ENCODE data around the gene NADK. TPM values are rescaled to one million over a fixed set of nuclear protein-coding genes. Genes with fewer than 3 reads are reported as not detected.

NADK gene, protein sequence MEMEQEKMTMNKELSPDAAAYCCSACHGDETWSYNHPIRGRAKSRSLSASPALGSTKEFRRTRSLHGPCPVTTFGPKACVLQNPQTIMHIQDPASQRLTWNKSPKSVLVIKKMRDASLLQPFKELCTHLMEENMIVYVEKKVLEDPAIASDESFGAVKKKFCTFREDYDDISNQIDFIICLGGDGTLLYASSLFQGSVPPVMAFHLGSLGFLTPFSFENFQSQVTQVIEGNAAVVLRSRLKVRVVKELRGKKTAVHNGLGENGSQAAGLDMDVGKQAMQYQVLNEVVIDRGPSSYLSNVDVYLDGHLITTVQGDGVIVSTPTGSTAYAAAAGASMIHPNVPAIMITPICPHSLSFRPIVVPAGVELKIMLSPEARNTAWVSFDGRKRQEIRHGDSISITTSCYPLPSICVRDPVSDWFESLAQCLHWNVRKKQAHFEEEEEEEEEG
- total RNA-seq (2014; rRNA removed; shearing (Covaris generic)), result 27.4 and 36.7 TPM in 2 replicates

DNA sequence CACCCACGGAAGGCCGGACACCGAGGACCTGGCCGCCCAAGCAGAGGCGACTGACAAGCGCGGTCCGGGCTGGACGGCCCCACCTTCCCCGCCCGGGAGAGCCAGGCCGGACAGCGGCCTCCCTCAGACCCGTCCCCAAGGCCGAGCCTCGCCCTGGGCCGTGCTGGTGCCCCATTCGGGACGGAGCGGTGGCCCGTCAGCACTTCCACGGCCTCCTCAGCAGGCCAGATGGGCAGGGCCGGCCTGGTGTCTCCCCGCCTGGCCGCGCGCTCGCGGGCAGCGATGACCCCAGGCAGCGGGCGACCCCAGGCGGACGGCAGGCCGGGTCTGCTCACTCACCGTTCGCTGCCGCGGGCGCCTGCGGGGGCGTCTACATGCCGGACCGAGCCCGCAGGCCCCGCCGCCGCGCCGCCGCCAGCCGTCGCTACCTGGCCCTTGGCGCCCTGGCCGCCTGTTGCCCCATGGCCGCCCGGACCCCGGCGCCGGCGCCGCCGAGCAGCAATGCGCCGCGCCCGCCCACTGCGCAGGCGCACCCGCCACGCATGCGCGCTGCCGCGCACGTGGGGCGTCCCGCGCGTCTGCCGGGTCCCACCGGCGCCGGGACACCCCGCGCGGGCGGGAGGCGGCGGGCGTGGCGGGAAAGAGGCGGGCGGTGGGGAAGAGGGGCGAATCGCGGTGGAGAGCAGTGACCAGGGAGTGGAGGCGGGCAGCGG, at the start of gene NADK:
TSS of gene NADK (minus strand) at position 521 of the 713 bp plus-strand sequence. CDS start 13,064 bp downstream, outside the sequence.
- DNase-seq (ENCODE audit: low spot score), result no peak

DNA sequence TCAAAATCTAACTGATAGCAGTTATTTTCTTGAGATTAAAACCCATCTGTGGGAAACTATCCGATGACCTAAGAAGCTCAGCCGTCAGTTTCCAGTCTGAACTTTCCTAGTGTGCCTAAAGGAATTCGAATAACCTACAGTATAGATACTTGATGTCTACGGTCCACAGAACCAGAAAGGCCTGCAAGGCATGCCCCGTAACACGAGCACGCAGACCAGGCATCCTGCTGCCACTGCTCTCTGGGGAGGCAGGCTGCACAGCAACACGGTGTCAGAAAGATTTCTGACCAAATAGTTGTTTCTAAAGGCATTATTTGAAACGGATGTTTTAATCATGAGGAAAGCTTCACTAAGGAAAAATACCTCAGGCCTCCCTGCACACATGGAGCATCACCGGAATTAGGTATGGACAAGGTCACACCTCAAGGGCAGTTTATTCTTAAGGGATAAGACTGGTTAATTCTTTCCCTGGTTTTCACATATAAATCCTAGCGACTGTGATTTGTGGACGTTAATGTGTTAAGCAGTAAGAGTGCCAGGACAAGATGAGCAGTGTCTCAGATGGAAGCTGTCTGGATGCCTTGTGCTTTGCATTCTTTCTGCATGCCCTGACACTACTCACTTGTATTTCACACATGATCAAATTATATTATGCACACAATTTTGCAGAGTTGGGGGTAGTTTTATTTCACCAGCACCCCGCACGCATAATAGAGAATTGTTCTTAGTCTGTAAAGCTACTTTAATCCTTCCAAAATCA, 49.0 kb upstream of the NADK start:
- no peak for DNase-seq (ENCODE audit: low spot score)

DNA sequence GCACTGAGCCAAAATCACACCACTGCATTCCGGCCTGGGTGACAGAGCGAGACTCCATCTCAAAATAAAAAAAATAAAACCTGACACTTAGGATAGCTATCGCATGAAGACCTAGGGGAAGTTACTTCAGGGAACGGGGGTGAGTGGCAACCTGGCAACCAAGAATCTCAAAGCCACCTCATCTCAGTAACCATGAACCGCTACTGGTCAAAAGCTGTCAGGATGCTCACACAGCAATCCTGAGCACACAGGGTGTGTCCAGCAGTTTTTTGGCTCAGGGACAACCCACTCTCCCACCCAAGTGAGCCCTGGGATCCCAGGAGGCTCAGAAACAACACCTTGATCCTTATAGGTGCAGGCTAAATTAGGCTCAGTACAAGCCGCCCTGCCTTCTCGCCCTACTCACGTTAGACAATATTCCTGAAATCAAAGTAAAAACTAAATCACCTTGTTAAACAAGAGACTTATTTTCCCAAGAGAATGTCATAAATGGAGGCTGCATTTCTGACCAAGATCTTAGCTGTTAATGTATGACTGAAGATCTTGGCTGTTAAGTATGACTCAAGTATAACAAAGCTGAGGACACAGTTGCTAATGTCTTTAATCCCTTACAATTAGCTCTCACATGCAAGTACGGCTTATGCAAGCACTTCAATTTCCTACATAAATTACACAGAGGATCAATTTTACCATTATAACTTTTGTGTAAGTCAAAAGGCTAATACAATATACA, 48.3 kb upstream of the NADK start:
- no peak for DNase-seq (ENCODE audit: low spot score)

DNA sequence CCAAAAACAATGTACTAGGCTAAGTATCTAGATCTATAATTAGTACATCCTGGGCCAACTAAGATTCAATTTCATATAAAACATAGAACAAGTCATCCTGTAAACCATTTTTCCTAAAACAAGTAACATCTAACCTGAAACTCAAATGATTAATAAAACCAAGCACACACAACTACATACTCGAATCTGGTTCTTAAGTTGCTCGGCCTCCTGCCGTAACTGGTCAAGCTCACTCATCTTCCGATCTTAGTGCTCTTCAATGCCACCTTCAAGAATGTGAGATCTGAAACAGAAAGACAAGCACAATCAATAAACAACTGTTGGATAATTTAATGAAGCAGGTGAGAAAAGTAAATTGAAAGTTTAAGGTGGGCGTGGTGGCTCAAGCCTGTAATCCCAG, 46.9 kb upstream of the NADK start:
- DNase-seq (ENCODE audit: low spot score), result no peak

DNA sequence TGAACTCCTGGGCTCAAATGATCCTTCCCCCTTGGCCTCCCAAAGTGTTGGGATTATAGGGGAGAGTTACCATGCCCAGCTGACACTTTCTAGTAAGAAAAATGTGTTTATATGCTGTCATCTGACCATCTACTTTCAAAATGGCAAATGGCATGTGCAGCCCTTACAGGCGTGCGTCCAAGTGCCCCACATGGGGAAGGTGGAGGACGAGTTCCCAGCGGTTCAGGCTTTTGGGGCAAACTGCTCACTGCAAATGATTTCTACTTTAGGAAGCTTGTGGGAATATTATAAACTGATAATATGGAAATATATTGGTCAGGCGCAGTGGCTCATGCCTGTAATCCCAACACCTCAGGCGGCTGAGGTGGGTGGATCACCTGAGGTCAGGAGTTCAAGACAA, 41.5 kb upstream of the NADK start:
- DNase-seq (ENCODE audit: low spot score), result no peak

DNA sequence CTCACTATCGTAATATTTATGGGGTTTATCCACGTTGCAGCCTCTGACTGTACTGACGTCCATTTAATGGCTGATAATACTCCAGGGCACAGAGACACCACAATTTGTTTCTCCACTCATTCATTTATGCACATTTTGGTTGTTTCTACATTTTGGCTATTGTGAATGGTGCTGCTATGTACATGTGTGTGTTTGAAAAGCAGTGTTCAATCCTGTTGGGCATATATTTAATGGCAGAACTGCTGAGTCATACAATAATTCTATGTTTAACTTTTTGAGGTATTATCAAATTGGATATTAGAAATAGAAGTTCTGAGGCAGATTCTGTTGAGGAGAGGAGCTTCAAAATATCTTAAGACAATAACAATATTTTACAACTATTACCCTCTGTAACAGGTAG, 39.0 kb upstream of the NADK start:
- no peak for DNase-seq (ENCODE audit: low spot score)

DNA sequence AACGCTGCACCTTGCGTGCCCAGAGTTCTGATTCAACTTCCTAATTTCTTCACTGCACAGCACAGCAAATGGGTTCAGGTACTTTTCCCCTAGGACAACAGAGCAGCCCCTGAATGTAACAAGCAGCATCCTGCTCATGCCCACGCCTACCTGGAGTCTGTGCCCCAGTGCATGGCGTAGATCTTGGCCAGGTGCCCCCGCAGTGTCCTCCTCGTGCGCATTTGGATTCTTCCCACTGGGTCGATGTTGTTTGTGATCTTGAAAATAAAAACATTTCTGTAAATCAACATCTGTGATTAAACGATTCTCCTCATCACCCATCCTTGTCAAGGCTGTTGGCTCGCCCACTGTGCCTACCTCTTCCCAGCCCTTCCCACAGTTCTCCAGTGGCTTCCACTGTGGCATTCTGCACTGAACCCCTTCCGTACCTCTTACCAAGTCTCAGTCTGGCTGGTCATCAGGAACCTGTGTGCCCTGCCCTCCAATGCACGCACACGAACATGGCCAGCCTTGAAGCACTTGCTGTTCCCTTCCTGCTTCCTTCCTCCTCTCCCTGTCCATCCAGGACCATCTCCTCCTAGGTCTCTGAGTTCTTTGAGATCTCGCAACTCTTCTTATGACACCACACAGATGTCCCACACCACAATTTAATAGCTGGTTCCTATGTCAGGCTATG, 37.5 kb upstream of the NADK start:
- DNase-seq (ENCODE audit: low spot score), result no peak

DNA sequence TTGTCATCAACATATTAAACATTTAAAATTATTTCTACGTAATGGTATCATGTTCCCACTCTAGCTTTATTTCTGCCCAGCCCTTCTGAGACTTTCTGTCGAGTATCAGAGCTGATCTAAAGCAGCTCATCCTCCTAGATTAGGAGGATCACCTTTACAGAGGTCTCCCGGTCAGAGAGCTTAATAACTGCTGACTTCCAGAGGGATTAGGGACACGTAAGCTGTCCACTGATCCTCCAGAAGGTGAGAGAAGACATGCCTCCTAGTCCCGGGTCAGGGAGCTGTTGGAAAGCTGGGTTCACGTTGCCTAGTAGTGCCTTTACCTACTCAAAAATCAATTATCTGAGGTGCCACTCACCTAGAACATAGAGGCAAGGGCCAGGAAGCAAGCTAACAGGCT, 31.2 kb upstream of the NADK start:
- no peak for DNase-seq (ENCODE audit: low spot score)

DNA sequence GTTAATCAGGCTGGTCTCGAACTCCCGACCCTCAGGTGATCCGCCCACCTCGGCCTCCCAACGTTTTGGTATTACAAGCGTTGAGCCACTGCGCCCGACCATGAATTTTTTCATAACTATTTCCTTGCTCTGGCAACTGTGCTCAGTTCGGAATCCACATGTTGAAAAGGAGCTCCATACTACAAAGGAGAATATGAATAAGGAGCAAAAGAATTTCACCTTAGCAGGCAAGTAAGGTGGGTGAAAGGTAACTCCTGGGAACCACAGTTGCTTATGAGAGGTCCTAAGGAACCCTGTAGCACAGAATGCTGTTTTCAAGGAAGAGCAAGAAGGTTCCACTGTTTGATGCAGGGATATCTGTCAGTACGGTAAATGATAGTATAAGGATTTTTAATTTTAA, 29.9 kb upstream of the NADK start:
- DNase-seq (ENCODE audit: low spot score), result no peak

DNA sequence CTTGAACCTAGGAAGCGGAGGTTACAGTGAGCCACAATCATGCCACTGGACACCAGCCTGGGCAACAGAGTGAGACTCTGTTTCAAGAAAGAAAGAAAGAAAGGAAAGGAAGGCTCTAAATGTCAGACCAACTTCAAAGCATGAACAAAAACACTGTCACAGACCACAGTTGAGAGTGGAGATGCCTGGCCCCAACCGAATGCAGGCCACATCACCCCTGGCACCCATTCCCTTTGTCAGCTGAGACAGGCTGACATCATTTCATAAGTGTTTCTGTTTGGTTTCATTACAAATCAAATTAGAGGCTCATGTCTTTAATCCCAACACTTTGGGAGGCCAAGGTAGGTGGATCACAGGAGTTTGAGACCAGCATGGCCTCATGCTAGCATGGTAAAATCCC, 28.6 kb upstream of the NADK start:
- no peak for DNase-seq (ENCODE audit: low spot score)

DNA sequence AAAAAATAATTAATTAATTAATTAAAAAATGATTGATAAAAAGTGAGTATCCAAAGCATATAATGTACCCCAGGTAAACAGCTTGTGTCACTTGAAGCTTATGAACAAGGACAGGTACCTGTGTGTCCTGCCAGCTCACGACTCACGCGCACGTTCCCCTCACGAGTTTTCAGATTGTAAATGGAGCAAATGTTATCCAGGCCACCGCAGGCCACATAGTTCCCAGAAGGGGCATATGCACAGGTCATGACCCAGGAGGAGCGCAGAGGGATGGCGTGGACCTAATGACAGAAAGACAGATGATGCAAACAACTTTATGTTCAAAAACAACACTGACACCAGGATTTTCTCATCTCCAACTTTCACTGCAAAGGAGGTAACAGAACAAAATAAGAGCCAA, 26.0 kb upstream of the NADK start:
- DNase-seq (ENCODE audit: low spot score), result no peak

DNA sequence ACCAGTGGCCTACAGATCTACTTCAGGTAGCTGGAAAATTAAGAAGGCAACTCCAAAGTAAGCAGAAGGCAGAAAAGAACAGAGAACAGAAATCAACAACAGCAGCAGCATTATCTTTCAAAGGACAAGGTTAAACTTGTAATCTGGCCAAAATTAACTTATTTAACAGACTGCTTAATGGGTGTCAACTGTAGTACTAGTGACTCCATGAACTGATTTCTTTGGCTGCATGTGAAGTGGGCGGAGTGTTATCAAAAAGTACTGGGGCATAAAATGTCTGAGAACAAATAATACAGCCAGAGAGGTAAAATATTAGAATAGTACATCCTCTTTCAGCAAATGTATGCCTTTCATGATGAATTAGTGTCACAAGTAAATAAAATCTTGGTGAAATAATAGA, 24.6 kb upstream of the NADK start:
- no peak for DNase-seq (ENCODE audit: low spot score)

DNA sequence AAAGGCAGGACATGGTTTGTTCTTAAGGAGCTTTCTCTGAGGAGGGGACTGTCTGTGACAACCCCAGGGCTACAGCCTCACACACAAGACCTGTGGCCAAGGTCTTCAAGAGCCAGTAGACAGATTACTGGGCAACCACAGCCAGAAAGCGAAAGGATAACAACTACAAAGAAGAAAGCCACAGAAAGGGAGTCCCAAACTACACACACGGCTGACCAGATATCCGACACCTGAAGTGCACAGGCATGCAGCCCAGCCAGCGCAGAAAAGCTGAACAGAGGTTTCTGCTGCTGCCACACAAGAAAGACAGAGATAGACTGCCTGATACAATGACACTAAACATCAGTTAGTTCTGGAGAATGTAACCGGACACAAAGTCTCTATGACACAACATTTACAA, 21.4 kb upstream of the NADK start:
- no peak for DNase-seq (ENCODE audit: low spot score)

DNA sequence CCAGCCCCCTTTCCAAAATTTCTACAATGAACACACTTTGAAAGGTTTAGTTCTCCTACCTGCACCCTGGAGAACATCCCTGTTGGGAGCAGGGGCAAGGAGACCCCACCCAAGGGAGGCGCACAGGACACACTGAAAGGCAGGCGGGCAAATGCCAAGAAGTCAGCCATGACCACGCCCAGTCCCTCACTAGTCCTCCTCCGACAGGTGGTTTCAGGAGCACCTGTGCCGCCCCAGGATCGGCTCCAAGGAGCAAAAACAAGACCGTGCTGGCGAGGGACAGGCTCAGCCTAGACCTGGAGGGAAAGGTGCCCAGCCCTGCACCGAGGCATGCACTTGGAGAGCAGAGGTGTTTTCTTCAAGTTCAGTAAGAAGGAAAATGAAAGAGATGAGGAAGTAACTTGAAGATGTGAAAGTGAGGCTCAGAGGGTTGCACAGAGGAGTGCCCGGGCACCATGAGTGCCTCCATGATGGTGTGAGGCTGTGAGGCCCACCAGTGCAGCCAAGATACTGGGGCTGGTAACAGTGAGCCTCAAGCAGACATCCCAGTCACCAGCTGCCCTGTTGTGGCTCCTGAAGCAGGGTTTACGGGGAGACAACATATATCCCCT, 19.6 kb upstream of the NADK start:
- no peak for DNase-seq (ENCODE audit: low spot score)

DNA sequence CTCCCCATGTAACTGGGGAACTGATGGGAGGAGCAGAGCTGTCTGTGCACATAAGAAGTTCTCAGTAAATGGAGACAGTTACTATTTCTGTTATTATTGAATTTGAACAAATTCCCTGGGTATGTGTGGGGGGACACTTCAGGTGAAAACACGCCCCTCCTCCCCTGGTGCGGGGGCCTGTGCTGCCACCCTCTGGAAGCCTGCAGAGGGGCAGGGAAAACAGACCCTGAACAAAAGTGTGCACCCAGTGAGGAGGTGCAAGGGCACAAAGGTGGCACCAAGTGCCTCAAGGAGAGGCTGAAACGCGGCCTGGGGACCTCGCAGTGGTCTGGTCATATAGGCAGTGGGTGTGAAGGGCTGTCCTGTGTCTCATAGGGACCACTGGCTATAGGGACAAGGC, 18.2 kb upstream of the NADK start:
- DNase-seq (ENCODE audit: low spot score), result no peak

DNA sequence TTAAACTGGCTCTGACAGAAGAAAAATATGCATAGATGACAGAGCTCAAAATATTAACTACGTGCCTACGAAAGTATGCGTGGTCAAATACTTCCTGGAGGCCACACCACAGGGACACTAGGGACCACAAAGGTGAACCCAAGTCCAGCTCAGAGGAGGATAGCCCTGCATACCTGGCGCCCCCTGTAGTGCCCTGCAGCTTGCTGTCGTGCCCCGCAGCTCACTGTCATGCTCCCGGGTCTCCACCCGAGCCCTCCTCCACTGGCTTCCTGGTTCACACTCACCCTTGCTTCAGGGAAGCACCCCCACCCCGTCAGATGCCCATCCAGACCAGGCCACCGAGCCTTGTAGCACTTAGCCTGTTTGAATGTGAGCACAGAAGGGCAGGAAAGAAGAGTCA, 16.7 kb upstream of the NADK start:
- no peak for DNase-seq (ENCODE audit: low spot score)

DNA sequence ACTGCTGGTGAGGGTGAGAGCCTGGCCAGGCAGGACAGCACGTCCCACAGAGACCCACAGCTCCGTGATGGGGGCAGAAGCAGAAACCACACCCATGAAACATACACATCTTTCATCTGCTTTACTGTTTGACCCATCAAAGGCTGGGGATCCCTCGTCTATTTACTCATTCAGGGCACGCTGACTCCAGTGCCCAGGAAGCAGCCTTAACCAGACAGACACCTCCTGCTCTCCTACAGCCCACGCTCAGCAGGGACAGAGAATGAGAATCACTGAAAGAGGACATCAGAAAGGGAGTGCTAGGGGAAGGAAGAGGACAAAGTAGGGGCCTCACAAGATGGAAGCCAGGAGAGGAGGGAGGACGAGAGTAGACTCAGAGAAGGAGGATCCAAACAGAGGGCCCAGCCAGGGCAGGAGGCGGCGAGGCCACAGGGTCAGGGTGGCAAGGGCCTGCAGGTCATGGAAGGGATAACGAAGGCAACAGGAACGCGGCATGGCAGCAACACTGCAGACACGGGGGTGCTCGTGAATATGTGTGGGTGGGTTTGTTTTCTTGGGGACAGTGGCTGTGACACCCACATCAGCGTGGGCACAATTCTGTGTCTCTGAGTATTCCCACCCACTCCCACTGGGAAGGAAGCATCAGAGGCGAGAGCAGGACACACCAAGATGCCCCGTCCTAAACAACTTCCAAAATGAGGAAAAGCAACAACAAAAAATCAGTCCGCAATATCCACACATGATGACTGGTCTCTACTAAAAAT, 15.4 kb upstream of the NADK start:
- DNase-seq (ENCODE audit: low spot score), result no peak

DNA sequence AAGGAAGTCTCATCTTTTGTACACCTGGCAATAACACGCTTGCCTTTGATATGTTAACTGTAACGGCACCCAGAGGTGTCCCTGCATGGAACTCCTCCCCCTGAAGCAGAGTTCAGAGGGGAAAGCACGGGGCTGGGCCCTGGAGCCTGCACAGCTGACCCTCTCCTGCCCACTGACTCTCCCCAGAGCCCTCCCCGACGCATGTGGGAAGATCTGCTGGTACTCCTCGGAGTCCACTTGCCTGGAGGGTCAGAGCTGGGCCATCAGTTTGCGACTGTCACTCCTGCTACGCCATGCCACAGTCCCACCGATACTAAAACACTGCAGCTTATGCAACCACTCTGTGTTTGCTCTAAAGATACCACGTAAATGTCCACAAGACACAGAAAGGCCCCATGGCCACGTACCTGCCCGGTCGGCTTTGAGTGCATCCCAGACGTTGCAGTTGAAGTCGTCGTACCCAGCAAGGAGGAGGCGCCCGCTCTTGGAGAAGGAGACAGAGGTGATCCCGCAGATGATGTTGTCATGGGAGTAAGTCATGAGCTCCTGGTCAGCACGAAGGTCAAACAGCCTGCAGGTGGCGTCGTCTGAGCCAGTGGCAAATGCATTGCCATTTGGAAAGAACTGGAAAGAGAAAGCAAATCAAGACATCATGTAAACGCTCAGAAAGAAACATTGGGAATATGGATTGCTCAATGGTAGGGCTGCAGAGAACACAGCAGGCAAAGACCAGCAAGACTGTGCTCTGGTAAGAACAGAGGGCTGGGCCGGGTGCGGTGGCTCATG, 10.6 kb upstream of the NADK start:
- DNase-seq (ENCODE audit: low spot score), result peak; percentile 44

DNA sequence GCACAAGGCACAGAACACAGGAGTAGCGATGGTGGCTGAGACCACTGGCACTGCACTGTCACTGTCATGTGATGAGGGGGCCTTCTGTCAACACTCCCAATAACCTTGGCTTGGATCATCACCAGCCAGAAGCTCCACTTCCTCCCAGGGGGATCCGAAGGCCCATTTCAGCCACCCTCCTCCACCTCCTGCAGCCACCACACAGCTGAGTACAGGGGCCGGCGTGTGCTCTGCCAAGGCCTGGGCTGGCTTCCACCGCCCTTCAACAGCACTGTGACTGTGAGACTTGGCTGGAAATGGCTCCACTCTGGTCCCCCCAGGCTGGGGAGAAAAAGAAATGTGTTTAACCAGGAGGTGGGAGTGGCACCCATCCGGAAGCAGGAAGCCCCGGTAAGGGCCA, 9.9 kb upstream of the NADK start:
- no peak for DNase-seq (ENCODE audit: low spot score)

Measured in H4 (cell line).